ENCODE results near the gene DPEP1.

Gene DPEP1

GRCh38 chr16:89599902-89600301, 13.5 kb upstream of the DPEP1 start:
- DNase-seq (ENCODE audit: extremely low spot score), result no peak
- CTCF ChIA-PET, result interaction anchor here (0.7 to 3.7 kb wide), 5 partner anchors 10 to 42 kb away, joined by 3 to 18 read pairs (median 7); no protein-coding TSS in a partner anchor
- no peak for TF ChIP-seq CTCF (IDR thresholded peaks at IDR 0.05; ENCODE audit: control extremely low read depth, extremely low read depth, low read depth, missing control alignments)
- POLR2A ChIA-PET, result interaction anchor here (0.5 kb wide), 1 partner anchor 22 kb away, joined by 5 read pairs; no protein-coding TSS in a partner anchor

- CTCF ChIA-PET, result interaction anchor here (1.2 to 3.7 kb wide), 5 partner anchors 10 to 41 kb away, joined by 3 to 18 read pairs (median 7); no protein-coding TSS in a partner anchor
- POLR2A ChIA-PET, result no interaction called here
Measured at GRCh38 chr16:89600427-89600826, 13.0 kb upstream of the DPEP1 start.

GRCh38 chr16:89600956-89601355, 12.5 kb upstream of the DPEP1 start:
- CTCF ChIA-PET, result interaction anchor here (1.3 to 3.7 kb wide), 3 partner anchors 11 to 16 kb away, joined by 3 to 18 read pairs (median 8); no protein-coding TSS in a partner anchor
- POLR2A ChIA-PET, result no interaction called here

More at GRCh38 chr16:89600427-89600826, 13.0 kb upstream of the DPEP1 start:
- no peak for DNase-seq (ENCODE audit: extremely low spot score)
- no peak for TF ChIP-seq CTCF (IDR thresholded peaks at IDR 0.05; ENCODE audit: control extremely low read depth, extremely low read depth, low read depth, missing control alignments)

GRCh38 chr16:89601906-89602272, 11.6 kb upstream of the DPEP1 start:
- DNase-seq (ENCODE audit: extremely low spot score), result no peak
- ChIA-PET POLR2A (interaction anchor here (0.7 kb wide), 1 partner anchor 59 kb away, joined by 3 read pairs; no protein-coding TSS in a partner anchor), CTCF (interaction anchor here (0.9 to 3.7 kb wide), 4 partner anchors 13 to 259 kb away, joined by 3 to 18 read pairs (median 3); partner anchors contain the start of gene CPNE7)
- no peak for TF ChIP-seq CTCF (IDR thresholded peaks at IDR 0.05; ENCODE audit: control extremely low read depth, extremely low read depth, low read depth, missing control alignments)

More at GRCh38 chr16:89600956-89601355, 12.5 kb upstream of the DPEP1 start:
- no peak for TF ChIP-seq CTCF (IDR thresholded peaks at IDR 0.05; ENCODE audit: control extremely low read depth, extremely low read depth, low read depth, missing control alignments)
- no peak for DNase-seq (ENCODE audit: extremely low spot score)

GRCh38 chr16:89602273-89602951, 11.0 kb upstream of the DPEP1 start:
- CTCF ChIA-PET, result interaction anchor here (0.9 to 3.7 kb wide), 4 partner anchors 12 to 258 kb away, joined by 3 to 18 read pairs (median 3); partner anchors contain the start of gene CPNE7
- no peak for TF ChIP-seq CTCF (IDR thresholded peaks at IDR 0.05; ENCODE audit: control extremely low read depth, extremely low read depth, low read depth, missing control alignments)
- peak; percentile 72 for DNase-seq (ENCODE audit: extremely low spot score)
- POLR2A ChIA-PET, result no interaction called here

- no peak for DNase-seq (ENCODE audit: extremely low spot score)
- POLR2A ChIA-PET, result no interaction called here
- CTCF ChIA-PET, result interaction anchor here (1.1 to 1.2 kb wide), 2 partner anchors 27 to 258 kb away, joined by 3 read pairs; partner anchors contain the start of gene CPNE7
- TF ChIP-seq CTCF (IDR thresholded peaks at IDR 0.05; ENCODE audit: control extremely low read depth, extremely low read depth, low read depth, missing control alignments), result no peak
Measured at GRCh38 chr16:89602952-89603590, 10.4 kb upstream of the DPEP1 start.
